HG03135 (cell line): ENCODE data around the gene CBLN3.

ENCODE experiments used
- ATAC-seq: cut with Tn5 transposase; IDR thresholded peaks from one replicate; pipeline ENCODE4 v1.9.1; 2021; ENCODE audit warnings: mild to moderate bottlenecking, moderate library complexity; ENCODE audit not compliant: unreplicated experiment

CBLN3 gene

GRCh38 chr14:24385524-24385923 is 43.9 kb downstream of the CBLN3 start:
- no peak for ATAC-seq

- no peak for ATAC-seq
Measured at GRCh38 chr14:24384169-24384568, 45.3 kb downstream of the CBLN3 start.

- no peak for ATAC-seq
Measured at GRCh38 chr14:24382064-24382371, 47.5 kb downstream of the CBLN3 start.

DNA sequence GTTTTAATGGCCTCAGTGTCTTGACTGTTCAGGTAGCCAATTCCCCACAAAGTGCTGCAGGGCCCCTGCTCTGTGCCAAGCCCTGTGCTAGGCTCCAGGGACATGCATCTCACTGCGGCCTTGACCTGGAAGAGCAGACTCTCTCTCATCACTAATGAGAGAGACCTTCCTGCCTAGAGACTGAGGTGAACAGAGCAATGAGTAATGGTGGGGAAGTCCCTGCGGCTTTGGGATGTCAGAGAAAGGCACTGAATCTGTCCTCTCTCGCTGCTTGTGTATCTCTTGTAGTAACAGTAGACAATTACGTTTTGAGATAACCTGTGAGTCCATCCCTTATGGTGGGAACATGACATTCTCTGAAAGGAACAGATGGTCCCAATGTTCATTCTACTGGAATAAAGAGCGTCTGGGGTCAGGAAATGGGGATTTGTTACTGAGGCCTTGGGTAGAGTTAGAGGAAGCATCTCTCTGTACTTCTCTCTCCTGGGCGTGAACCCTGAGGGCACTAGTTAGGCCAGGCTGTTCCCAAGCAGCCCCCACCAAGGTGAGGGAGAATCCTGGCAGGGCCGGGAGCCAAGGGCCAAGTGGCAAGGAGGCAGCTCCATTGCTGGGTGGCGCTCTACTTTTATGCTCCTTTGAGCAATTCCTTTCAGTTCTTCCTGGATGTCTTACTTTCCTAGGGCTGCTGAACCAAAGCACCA is 48.0 kb downstream of the CBLN3 start:
- ATAC-seq, result no peak

GRCh38 chr14:24379907-24380730 is 49.3 kb downstream of the CBLN3 start:
- ATAC-seq, result no peak

DNA sequence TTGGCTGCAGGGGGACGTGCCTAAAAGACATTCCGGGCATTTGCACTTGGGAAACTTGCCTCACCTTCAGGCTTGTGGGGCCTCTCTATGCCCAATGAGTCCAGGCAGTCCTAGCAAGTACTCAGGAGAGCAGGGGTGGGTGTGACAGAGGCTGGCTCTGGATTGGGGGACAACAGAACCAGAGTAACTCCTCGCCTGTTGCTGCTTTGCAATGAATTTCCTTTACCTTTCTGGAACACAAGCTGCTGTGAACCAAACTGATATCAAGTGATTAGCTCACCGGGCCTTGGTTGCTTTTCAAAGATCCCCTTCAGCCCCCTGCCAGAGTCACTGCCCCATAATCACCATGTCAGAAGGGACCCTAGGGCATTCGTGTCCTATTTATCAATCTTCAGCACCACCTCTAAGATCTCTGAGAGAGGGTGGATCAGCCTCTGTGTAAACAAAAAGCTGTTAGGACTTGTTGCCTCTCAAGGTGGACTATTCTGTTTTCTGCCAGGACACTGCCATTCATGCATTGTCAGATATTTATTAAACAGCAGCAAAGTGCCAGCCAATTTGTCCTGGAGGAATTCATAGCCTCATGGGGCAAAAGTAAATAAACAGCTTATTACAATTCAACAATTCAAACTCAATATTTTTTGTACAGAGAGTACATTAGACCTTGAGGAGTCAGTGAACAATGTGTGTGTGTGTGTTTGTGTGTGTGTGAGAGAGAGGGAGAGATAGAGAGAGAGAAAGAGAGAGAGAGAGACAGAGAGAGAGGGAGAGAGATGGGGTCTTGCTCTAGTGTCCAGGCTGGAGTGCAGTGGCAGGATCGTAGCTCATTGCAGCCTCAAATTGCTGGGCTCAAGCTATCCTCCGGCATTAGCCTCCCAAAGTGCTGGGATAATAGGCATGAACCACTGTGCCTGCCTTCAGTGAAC is 50.2 kb downstream of the CBLN3 start:
- ATAC-seq, result no peak

DNA sequence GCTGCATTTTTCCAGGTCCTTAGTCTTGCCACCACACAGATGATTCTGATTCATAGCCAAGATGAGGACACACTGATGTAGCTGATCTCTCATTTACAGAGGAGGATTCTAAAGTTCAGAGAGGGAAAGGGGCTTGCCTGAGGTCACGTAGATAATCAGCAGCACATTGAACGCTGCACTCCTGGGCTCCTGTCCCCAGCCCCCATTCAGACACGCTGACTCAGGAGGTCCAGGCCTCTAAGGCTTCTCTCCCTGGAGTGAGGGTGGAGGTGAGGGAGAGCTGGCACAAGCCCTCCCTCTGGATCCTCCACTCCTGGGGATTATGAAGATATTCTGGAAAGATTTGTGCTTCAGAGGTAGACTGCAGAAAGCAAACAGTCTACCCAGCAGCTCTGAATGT is 51.1 kb downstream of the CBLN3 start:
- no peak for ATAC-seq

- ATAC-seq, result no peak
Measured at GRCh38 chr14:24377657-24378056, 51.8 kb downstream of the CBLN3 start.

- ATAC-seq, result no peak
Measured at GRCh38 chr14:24377126-24377525, 52.3 kb downstream of the CBLN3 start.
